A549 (cell line): ENCODE results near the gene GSKIP.

Experiments
- EP300 ChIP-seq, 2 experiments: fragments of >200 bp; sonication (Bioruptor Twin); formaldehyde crosslinking; IDR thresholded peaks; 2 replicates in 1 of 2; 3 replicates in 1 of 2; pipeline ENCODE4 v1.6.1; 2016 to 2017
- MAFK ChIP-seq: fragments of 450-650 bp; IDR thresholded peaks from 2 replicates; pipeline ENCODE4 v1.6.1; 2014; ENCODE audit not compliant: partially characterized antibody
- MAZ ChIP-seq: fragments of 150-350 bp; IDR thresholded peaks from 2 replicates; pipeline ENCODE4 v1.6.1; 2014; ENCODE audit warnings: antibody characterized with exemption, low read depth, low read length, borderline replicate concordance
- POLR2A ChIP-seq: IDR thresholded peaks from 2 replicates; pipeline ENCODE4 v1.6.1; 2012; ENCODE audit warnings: mild to moderate bottlenecking, low read length
- POLR2AphosphoS2 ChIP-seq: conservative IDR thresholded peaks from 2 replicates; pipeline ENCODE4 v1.6.1; 2012; ENCODE audit warnings: low read length, improper control_type of control experiment, inconsistent platforms
- TP53 ChIP-seq: fragments of 250-450 bp; sonication (Bioruptor Pico); IDR thresholded peaks from 2 replicates; pipeline ENCODE4 v1.5.0; 2021; ENCODE audit warnings: mild to moderate bottlenecking, moderate library complexity
- TF ChIP-seq, protein P1 (sequence below): fragments of >200 bp; sonication (Bioruptor Twin); formaldehyde crosslinking; IDR thresholded peaks from 3 replicates; pipeline ENCODE4 v1.5.1; 2016

DNA sequence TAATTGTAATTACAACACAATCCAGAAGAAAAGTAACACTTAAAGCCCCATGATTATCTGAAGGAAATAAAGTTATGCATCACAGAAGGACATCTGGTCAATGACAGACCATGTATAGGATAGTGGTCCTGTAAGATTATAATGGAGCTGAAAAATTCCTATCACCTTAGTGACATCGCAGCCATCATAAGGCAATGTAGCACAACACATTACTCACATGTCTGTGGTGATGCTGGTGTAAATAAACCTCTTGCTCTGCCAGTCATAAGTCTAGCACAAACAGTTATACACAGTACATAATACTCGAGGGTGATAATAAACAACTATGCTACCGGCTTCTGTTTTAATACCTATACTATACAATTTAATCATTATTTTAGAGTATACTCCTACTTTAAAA, 11.3 kb upstream of the GSKIP start:
- TF ChIP-seq, protein P1, sequence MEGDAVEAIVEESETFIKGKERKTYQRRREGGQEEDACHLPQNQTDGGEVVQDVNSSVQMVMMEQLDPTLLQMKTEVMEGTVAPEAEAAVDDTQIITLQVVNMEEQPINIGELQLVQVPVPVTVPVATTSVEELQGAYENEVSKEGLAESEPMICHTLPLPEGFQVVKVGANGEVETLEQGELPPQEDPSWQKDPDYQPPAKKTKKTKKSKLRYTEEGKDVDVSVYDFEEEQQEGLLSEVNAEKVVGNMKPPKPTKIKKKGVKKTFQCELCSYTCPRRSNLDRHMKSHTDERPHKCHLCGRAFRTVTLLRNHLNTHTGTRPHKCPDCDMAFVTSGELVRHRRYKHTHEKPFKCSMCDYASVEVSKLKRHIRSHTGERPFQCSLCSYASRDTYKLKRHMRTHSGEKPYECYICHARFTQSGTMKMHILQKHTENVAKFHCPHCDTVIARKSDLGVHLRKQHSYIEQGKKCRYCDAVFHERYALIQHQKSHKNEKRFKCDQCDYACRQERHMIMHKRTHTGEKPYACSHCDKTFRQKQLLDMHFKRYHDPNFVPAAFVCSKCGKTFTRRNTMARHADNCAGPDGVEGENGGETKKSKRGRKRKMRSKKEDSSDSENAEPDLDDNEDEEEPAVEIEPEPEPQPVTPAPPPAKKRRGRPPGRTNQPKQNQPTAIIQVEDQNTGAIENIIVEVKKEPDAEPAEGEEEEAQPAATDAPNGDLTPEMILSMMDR: no peak
- TF ChIP-seq EP300 (IDR thresholded peaks at IDR 0.05) (no peak), POLR2A (no peak), MAFK (no peak), POLR2AphosphoS2 (no peak), TP53 (no peak), MAZ (no peak)
